8988T (cell line): ENCODE results near the gene LTBP1.

Experiments used
- DNase-seq: peaks from one replicate; pipeline ENCODE4 v3.0.0; 2011

Gene LTBP1

DNA sequence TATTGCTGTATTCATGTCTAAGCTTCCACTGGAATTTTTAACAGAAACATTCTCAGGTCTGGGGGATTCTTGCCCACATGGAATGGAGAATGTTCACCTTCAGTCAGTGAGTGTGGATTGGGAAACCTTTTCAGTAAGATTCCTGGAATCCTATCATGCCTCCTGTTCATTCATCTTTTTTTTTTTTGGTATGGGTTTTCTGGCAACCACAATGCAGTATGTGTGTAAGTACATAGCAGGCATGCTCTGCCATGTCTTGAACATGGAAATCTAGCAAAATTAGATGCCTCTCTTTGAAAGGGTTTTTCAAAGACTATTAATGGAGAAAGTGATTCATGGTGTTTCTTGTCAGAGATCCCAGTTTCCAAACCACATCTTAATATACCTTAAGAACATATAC lies 176.5 kb downstream of the LTBP1 start:
- DNase-seq: no peak

DNA sequence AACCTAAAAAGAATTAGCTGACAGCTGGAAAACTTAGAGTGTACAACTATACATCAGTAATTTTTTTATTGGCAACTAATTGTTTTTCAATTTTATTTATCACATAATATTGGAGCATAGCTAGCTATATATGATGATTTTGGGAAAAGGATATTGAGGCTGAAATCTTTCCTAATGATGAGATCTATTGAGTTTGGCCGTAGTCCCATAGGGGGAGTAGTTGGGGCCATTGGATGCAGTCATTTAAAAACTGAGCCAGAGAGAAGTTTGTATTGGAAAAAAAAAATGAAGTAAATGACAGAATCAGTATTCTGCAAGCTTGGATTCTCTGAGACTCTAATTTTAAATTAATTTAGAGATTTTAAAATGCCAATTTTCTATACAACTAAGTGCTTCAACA lies 179.8 kb downstream of the LTBP1 start:
- no peak for DNase-seq

DNA sequence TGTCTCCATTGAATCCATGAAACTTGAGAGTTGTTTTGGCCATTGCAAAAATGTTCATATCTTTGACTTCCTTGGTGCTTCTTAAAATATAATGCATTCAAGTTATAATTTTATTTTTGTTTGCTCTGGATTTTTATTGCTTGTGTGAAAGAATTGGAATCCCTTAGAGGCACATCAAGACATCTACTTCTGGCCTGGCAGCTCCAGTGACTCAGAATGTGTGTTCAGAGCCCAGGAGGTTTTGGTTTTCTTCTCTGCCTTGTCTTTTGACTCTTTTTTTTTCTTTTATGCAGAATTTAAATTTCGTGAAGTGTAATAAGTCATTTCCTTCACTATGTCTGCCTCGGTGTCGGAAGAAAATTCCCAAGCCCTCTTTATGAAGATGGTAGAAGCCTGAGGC lies 180.2 kb downstream of the LTBP1 start:
- DNase-seq: no peak

DNA sequence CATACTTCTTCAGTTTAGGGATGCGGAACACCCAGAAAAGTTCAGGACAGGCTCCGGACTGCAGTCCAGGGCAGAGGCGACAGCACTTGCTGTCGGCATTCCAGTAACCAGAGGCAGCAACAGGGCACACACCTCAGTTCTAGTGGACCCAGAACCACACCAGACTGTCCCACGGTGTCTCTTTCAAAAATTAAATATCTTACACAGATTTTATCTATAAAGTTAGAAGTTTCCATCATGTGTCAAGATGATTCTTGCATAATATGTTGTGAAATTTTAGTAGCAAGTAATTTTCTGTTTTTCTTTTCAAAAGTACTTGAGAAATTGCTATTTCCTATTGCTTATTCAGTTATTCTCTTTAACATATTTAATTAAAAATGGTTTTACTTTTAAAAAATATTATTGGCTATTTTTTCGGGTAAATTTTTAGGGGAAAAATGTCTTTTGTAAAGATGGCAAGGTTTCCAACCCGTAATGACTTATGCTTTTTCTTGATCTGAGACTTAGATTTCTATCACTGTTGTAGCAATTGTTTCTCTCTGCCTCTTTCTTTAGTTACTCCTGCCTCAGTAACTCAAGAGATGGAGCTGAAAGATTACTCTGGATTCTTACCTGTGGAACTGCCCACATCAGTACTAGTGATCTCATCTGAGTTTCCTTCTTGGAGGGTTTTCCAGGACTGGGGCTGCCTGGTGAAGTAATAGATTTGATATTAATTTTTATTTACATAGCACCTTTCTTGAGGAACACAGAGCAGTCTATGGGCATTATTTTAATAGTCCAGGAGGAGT lies 182.7 kb downstream of the LTBP1 start:
- DNase-seq: no peak

DNA sequence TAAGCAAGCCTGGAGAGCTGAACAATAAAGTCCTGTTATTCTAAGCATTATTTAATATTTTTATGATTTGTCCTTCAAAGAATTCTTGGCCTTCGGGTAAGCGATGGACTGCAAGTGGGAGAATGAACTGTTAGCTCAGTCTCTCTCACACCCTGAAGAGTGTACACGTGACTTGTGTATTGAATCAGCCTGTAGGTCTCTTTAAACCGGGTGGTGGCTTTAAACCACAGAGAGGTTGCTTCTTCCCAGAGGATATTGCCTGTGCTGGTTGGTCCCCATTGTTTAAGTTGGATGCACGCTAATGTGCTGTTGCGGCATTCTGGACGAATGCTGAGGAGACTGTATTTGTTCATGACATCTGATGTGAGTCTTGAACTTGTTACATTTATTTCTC lies 183.3 kb downstream of the LTBP1 start:
- DNase-seq: no peak

DNA sequence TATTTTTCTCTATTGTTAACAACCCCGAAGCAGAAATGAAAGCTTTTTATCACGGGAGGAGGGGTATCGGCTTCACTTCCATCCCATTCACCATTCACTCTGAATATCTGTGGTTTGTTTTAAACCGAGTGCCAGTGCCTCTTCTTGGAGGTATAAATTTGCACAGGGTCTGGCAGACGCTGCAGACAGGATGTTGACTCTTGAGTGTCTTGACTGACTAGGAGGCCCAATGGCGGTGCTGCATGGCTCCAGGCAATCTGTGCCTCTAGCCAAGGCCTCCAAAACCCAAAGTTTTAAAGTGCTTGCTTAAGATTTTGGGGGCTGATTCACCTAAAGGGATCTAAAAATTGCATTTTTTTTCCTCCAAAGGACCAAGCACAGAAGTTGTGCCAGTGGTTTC lies 183.8 kb downstream of the LTBP1 start:
- no peak for DNase-seq

DNA sequence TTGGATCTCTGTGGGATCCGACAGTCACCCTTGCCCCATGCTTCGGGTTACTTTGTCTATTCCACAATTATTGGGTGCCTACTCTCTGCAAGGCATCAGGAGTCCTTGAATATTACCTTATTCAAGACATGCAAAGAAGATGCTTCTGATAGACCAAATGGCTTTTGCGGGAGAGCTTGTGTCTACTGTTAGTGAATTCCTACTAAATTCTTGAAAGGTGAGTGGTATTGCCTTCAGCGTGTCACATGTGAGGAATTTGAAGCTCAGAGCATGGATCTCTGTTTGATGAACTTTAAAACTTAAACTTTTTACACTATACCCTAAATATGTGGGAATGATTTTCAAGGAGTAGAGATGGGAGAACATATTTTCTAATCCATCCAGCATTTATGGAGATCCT lies 184.4 kb downstream of the LTBP1 start:
- no peak for DNase-seq

DNA sequence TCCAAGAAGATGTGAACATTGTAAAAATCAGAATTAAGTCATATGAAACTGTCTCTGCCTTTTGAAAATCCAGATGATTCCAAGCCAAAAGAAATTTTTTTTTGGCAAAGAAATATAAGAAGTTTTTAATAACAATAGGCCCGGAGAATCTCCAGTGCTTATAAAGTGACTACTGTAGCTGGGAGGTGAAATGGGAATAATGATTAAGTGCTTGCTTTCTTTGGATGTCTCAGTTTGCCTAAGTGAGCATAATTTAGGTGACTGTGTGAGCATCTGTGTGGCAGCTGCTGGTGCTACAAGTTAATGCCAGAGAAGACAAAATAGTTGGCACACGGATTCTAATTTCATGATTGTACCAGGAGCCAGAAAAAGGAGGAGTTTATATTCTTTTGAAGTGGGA lies 185.0 kb downstream of the LTBP1 start:
- DNase-seq: no peak

DNA sequence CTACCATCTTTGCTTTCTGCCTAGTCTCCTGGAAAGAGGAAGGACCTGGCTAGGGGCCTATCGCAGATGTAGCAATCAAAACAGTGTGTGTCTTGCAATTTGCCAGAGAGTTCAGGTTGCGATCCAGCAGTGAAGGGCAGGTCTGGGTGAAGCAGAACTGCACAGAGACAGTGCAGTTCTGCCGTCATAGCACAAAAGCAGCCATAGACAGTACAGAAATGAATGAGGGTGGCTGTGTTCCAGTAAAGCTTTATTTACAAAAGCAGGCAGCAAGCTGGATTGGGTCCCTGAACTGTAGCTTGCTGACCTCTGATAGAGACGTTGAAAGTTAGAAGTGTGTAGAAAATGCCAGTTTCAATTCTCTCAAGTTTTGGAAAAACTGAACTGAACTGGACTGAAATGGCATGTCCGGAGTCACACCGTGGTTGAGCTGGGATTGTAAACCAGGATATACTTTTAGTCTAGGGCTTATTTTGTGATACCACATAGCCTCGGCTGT lies 186.8 kb downstream of the LTBP1 start:
- DNase-seq: no peak

DNA sequence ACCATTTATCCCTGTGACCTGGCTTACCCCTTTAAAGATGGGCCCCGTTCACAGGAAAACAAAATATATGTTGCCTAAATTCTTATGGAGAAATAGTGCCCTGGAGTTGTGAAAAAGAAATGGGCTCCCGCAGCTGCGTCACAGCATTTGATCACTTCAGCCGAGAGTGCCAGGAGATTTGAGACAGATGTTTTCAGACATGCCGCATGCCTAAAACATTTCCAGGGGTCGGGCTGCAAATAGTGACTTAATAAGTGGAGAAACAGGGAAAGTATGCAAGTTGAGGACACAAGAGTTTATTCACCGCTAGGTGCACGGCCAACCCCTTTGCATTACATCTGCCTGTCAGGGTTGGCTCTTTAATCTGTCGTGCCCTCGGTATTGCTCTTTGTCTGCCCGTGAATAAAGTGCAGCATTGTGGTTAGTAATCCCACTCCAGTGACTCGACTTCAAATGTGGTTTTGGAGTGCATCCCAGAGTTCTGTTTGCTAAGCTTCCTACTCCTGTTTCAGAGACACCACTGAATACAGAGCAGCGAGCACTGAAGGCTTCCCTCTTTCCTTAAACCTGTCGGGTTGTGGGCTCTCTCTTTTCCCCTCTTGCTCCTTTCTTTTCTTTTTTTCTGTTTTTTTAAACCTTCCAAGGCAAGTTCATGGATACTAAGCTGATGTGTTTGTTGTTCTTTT lies 187.5 kb downstream of the LTBP1 start:
- DNase-seq: no peak

DNA sequence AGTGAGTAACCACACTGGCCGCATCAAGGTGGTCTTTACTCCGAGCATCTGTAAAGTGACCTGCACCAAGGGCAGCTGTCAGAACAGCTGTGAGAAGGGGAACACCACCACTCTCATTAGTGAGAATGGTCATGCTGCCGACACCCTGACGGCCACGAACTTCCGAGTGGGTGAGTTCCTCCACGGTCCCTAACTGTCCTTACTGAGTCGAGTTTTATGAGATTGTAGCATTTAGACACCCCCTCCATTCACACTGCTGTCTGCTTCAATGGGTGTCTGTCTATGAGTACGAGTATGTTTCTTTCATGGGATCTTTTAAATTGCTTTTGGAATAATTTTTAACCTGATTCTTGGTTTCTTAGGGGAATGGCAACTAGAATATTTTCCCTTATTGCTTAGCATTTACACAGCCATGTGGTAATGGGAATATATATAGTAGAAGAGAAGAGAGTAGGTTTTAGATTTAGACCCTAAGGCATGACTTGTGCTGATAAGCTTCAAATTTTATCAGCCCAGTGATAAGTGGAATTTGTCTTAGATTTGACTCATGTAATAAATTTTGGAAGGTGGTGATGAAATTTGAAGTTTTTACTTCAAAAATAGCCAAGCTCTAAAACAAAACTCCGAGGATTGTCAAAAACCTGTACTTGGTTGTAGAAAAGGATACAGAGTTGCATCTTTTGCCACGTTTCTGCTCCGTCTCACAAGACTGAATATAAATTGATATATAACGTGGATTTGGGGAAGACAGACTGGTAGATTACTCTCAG lies 188.2 kb downstream of the LTBP1 start:
- no peak for DNase-seq

DNA sequence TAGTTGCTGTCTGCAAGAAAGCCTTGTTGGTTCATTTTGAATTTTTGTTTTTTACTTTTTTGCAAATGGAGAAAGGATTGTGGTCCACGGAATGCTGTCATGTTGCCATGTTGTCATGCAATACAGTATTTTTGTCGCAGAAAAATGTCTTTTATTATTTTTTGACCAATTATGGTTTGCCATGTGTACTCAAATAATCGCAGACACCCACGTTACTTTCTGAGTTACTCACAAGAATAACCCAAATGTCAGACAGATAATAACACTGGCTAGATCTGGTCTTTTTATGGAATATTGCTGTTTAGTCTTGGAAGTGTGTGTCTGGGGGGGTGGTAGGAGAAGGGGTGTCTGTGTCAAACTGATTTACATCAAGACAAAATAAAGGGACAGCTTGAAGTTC lies 188.9 kb downstream of the LTBP1 start:
- no peak for DNase-seq

DNA sequence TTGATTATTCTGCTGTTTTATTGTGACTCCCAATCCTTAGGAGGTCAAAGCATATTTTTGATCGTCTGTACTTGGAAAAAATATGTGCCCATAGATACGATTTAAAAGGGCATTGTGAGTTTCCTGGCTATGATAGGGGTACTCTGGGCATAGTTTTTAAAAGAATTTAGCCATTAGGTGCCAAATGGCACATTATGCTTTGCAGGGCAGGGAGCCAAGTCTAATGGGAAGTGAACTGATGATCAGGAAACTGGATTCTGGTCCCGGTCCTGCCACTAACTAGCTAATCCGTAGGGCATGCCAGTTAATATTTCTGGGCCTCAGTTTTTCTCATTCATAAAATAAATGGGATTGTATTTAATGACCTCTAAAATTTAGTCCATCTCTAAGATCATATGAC lies 189.3 kb downstream of the LTBP1 start:
- DNase-seq: no peak

DNA sequence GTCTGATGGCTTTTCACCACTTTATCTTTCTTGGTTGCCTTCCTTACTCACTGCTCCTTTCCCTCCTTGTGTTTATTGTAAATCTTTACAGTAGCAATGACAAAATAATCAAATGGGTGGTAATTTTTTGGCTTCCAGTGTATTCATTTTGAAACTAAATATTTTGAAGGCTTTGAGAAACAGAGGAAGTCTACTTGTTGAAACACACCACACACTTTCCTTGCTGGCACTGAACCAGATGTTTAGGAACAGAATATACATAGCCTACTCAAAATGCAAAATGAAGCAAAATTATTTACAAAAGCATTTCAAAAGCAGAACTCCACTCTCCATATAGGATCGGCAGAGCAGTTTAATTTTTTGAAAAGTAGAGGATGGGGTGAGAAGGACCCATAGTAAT lies 189.8 kb downstream of the LTBP1 start:
- DNase-seq: no peak

DNA sequence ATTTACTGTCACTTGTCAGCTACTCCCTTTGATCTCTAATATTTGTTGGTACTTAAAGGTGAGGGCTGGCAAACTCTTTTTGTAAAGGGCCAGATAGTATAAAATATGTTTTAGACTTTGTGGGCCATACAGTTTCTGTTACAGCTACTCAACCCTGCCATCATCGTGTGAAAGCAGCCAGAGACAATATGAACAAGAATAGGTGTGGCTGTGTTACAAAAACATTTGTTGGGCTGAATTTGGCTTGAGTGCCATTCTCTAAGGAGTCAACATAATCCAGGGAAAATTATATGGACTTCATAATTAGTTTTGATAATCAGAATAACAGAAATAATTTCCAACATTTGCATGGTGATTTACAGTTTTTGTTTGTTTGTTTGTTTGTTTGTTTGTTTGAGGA lies 190.6 kb downstream of the LTBP1 start:
- DNase-seq: no peak

DNA sequence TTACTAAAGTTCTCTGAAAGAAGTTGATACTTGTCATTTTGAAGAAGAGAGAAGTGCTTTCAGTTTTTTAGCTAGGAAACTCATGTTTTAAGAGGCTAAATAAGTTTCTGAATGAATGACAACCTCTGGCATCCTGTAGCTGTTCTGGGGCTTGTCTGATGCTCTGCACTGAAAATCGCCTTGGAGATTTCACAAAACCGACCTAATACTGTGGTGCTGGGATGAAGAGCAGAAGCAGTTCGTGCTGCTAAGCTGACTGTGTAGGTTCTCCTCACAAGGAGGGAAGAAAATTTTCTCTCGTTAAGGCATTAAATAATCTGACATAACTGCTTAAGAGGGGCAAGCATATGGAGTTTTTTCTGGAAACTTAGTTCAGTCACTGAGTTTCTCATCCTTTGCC lies 193.2 kb downstream of the LTBP1 start:
- no peak for DNase-seq

DNA sequence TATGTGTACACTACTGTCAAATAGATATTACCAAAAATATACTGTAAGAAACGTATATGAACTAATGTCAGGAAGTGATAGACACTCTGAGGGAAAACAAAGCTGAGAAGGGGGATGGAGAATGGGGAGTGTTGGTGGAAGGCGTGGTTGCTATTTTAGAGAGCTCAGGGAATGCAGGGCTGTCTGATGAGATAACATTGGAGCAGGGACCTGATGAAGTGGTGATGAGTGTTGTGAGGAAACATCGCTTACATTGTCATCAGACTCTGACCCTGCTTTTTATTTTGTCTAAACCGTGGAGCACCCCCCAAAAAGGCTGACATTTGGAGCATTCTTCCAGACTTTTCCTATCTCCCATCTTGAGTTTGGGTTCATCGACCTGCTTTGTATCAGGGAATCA lies 194.7 kb downstream of the LTBP1 start:
- DNase-seq: no peak

DNA sequence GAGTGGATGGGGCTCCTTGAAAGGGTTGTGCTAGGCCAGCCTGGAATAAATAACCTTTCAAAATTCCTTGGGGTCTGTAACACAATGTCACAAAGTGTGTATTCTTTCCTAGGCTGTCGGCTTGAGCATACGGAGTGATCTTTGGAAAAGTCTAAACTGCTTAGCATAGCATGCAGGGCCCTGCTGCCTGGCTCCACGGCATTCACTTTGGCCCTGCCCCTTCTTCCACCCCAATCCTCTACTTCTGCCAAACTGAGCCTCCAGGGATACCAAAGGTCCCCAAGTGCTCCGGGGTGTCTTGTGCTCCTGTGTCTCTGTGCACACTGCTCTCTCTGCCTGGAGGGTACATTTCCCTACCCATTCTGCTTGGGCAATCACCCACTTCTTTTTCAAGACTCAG lies 196.1 kb downstream of the LTBP1 start:
- DNase-seq: no peak

DNA sequence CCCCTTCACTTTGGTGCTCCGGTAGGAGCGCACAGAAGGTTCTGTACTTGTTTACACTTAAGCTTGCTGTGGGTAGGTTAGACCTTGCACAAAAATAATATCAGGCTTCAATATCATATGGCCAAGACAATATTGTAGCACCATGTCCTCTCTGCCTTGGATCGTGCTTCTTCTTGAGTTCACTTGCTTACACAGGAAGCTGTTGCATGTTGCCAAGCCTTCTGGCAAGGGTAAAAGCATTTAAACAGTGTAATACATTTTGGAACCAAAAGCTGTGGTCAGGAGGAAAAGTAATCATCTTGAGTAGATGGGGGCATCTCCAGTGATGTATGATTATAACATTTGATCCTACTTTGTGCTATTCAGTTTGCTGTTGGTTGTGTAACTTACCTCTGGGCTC lies 197.5 kb downstream of the LTBP1 start:
- no peak for DNase-seq

DNA sequence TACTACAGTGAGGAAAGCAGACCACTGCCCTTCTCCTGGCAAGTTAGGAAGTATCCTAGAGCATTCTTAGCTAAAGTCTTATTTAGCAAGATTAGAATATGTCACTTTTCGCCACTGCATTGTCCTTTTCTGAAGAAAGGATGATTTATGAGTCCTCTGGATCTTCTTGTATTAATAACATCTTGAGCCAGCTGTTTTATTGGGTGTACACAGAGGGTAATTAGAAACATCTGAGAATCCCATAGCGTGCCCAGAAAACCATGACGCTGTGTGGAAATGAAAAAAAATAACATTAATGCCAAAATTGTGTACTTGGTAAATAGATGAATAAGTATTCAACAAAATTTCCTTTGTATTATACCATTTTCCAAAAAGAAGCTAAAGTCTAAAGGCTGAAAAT lies 198.7 kb downstream of the LTBP1 start:
- no peak for DNase-seq

DNA sequence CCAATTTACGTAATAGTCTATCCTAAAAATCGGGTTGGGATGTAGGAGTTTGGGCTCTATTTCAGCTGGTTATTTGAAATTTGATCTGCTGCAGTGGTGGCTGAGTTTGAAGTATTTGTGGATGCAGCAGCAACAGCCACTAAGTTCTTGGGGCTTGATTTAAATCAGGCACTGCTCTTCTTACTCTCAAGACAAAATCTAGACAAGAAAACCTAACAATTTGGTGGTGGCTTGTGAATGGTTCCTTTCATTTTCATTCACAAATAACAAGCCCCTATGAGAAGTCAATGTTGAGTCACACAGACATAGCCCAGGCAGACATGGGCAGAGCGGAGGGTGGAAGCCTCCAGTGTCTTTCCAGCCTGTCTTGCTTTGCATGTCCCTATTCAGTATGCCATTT lies 199.3 kb downstream of the LTBP1 start:
- DNase-seq: no peak

DNA sequence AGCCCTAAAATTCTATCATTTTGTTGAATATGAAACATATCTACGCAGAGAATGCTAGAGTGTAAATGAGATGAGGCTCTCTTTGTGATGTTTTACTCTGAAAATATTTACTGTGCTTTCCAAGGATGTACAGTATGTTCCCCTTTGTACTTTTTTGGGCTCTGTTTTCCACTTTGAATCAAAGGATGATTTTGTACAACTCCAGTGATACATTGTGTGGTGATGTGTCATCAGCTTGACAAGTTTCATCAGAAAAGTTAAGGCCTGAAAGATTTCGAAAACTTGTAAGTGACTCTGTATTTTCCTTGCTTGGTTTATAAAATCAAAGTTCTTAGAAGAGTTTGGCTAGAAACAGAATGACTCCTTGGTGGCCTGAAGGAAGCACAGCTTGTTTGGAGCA lies 206.3 kb downstream of the LTBP1 start:
- no peak for DNase-seq

DNA sequence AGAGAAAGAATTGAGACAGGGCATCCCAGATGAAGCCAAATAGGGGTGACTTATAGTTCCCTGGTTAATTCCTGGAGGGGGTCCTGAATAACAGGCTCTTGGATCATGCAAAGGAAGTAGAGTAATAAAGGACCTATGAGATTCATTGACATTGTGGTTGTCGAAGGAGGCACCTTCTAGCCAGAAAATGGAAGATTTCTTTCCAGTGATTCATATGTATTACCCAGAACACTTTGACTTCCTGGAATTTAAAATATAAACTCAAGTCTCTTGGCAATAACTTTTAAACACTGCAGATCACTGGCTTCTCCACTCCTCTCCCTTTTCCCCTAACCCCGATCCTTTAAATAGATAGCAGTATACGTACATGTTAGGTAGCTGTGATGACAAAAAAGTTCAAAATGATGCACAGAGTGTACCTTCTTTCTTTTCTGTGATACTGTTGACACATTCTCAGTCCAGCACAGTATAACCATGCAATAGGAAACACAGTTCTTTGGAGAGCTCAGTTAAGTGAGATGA lies 211.8 kb downstream of the LTBP1 start:
- peak; percentile 7 for DNase-seq

DNA sequence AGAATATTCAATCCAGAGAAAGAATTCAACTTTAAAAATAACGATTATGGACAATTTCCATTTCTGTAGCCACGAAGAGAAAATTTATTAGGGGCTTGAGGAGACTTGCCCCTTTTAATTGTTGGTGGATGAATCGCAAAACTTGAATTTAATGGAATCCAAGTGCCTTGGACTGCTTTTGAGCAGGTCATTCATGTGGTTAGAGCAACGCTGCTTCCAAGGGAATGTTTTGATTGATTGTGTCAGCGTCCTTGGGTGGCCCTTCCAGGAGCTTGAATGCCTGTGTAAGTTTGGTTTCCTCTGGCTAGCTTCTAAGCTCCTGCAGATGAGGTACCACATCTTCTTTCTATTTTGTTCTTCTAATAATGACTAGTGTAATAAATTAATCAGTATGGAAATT lies 213.4 kb downstream of the LTBP1 start:
- no peak for DNase-seq
